MM.1S (cell line): ENCODE measurements around the gene CIPC.

Source experiments
- DNase-seq: peaks from one replicate; pipeline ENCODE4 v3.0.0-alpha.2; 2015
- H2AFZ ChIP-seq: fragments of 300-600 bp; sonication (generic); 2 replicates; pipeline ENCODE4 v1.6.0; 2016; ENCODE audit warnings: antibody characterized with exemption, low read length
- H3F3A ChIP-seq: fragments of 300-600 bp; sonication (generic); 2 replicates; pipeline ENCODE4 v1.6.1; 2016; ENCODE audit warnings: mild to moderate bottlenecking, antibody characterized with exemption, low read length, moderate library complexity, mixed read lengths; ENCODE audit not compliant: insufficient read depth
- H3K27ac ChIP-seq: fragments of 300-600 bp; sonication (generic); 2 replicates; pipeline ENCODE4 v1.5.1; 2016; ENCODE audit warnings: mild to moderate bottlenecking, low read length
- H3K27me3 ChIP-seq: fragments of 300-600 bp; sonication (generic); replicated peaks from 2 replicates; pipeline ENCODE4 v1.6.0; 2016; ENCODE audit warnings: low read length; ENCODE audit not compliant: insufficient read depth
- H3K36me3 ChIP-seq: fragments of 300-600 bp; sonication (generic); replicated peaks from 2 replicates; pipeline ENCODE4 v1.6.1; 2016; ENCODE audit warnings: mild to moderate bottlenecking, low read length, mixed read lengths; ENCODE audit not compliant: insufficient read depth
- H3K4me1 ChIP-seq: fragments of 300-600 bp; sonication (generic); 2 replicates; pipeline ENCODE4 v1.6.1; 2016; ENCODE audit warnings: low read length, mixed read lengths
- H3K4me2 ChIP-seq: fragments of 300-600 bp; sonication (generic); 2 replicates; pipeline ENCODE4 v1.6.0; 2016; ENCODE audit warnings: low read depth, low read length
- H3K4me3 ChIP-seq: fragments of 300-600 bp; sonication (generic); 2 replicates; pipeline ENCODE4 v1.5.1; 2016; ENCODE audit warnings: low read length, mixed read lengths
- H3K79me2 ChIP-seq: fragments of 300-600 bp; sonication (generic); 2 replicates; pipeline ENCODE4 v1.6.1; 2016; ENCODE audit warnings: mixed run types, low read length, mixed read lengths
- H3K9ac ChIP-seq: fragments of 300-600 bp; sonication (generic); 2 replicates; pipeline ENCODE4 v1.6.1; 2016; ENCODE audit warnings: low read length, mixed read lengths
- H3K9me2 ChIP-seq: fragments of 300-600 bp; sonication (generic); replicated peaks from 2 replicates; pipeline ENCODE4 v1.6.1; 2016; ENCODE audit warnings: mild to moderate bottlenecking, low read length, mixed read lengths; ENCODE audit not compliant: insufficient read depth
- H3K9me3 ChIP-seq: fragments of 300-600 bp; sonication (generic); replicated peaks from 2 replicates; pipeline ENCODE4 v1.6.1; 2016; ENCODE audit warnings: mild to moderate bottlenecking, low read length, mixed read lengths; ENCODE audit not compliant: insufficient read depth
- H4K20me1 ChIP-seq: fragments of 300-600 bp; sonication (generic); 2 replicates; pipeline ENCODE4 v1.6.1; 2016; ENCODE audit warnings: mild to moderate bottlenecking, low read length, moderate library complexity, mixed read lengths; ENCODE audit not compliant: insufficient read depth
- CTCF ChIP-seq: fragments of 300-600 bp; sonication (generic); IDR thresholded peaks from 2 replicates; pipeline ENCODE4 v1.5.1; 2016; ENCODE audit warnings: antibody characterized with exemption, low read length, mixed read lengths
- EZH2 ChIP-seq: fragments of 300-600 bp; sonication (generic); optimal IDR thresholded peaks from 2 replicates; pipeline ENCODE3; 2017; ENCODE audit warnings: low read depth, mild to moderate bottlenecking, antibody characterized with exemption, low read length, mixed read lengths
- EZH2phosphoT487 ChIP-seq: fragments of 300-600 bp; sonication (generic); IDR thresholded peaks from 2 replicates; pipeline ENCODE4 v1.6.1; 2018; ENCODE audit warnings: antibody characterized with exemption, low read length

CIPC gene

DNA sequence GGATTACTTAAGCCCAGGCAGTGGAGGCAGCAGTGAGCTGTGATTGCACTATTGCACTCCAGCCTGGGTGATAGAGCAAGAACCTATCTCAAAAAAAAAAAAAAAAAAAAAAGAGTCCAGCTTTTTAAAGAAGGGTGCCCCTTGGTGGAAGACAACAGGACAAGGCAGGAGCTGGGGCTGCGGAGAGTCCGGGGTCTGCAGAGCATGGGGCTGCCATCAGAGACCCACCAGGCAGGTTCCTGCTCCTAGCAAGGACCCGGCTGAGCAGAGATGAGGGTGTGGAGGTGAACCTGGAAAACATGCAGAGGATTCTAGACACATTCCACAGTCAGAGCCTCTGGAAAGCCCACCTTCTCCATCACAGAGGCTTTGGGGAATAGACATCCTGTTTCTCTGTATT lies 21.0 kb upstream of the CIPC start:
- DNase-seq = no peak
- H3K27me3 ChIP-seq = no peaks in the 10 kb centered on the region
- peaks cover 3% of the 10 kb centered on the region; the same call in 1 of the 2 replicates for H3K4me1 ChIP-seq
- TF ChIP-seq CTCF (no peak), EZH2phosphoT487 (no peak), EZH2 (no peak)
- H4K20me1 ChIP-seq = no peaks in the 10 kb centered on the region
- H3F3A ChIP-seq = 0 out of 2 replicates have a peak, but pooled peaks cover under 1% of the 10 kb centered on the region
- no peak overlapping the region for H3K9ac ChIP-seq
- H3K4me2 ChIP-seq = no peak overlapping the region
- H3K36me3 ChIP-seq = no peaks in the 10 kb centered on the region
- no peaks in the 10 kb centered on the region for H3K9me2 ChIP-seq
- H2AFZ ChIP-seq = no peak overlapping the region
- no peaks in the 10 kb centered on the region for H3K9me3 ChIP-seq
- H3K79me2 ChIP-seq = no peaks in the 10 kb centered on the region
- no peak overlapping the region for H3K4me3 ChIP-seq
- H3K27ac ChIP-seq = no peak overlapping the region

DNA sequence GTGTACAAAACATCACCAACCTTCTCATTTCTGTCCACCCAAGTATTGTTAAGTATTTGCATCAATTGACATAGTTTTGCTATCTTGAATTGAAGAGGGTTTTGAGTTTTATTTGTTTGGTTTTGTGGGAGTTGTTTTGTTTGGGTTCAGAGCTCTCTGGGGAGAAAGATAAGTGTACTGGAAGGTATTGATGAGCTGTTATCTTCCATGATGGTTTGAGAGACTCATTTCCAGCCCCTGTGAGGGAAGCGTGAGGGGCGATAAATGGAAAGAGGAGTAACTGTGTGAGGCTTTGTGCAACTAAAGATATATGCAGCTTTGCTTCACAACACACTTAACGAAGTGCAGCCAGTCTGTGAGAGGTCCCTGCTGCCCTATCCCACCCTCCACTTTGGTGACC lies 15.7 kb upstream of the CIPC start:
- no peaks in the 10 kb centered on the region for H3K9me2 ChIP-seq
- no peak overlapping the region for H2AFZ ChIP-seq
- H3K27ac ChIP-seq = peak overlapping the region; percentile 85; the same call in 1 of the 2 replicates
- H3F3A ChIP-seq = 0 out of 2 replicates have a peak, but pooled peaks cover 12% of the 10 kb centered on the region
- H3K9ac ChIP-seq = no peak overlapping the region
- no peak for TF ChIP-seq CTCF
- no peak for TF ChIP-seq EZH2phosphoT487
- no peak for TF ChIP-seq EZH2
- no peak for DNase-seq
- no peak overlapping the region for H3K4me2 ChIP-seq
- H3K4me3 ChIP-seq = no peak overlapping the region
- no peaks in the 10 kb centered on the region for H3K79me2 ChIP-seq
- H3K27me3 ChIP-seq = no peaks in the 10 kb centered on the region
- H3K9me3 ChIP-seq = no peaks in the 10 kb centered on the region
- H4K20me1 ChIP-seq = no peaks in the 10 kb centered on the region
- no peaks in the 10 kb centered on the region for H3K36me3 ChIP-seq
- peaks cover 20% of the 10 kb centered on the region; the same call in 1 of the 2 replicates for H3K4me1 ChIP-seq

GRCh38 chr14:77083082-77083481 lies 15.0 kb upstream of the CIPC start:
- DNase-seq = no peak
- no peaks in the 10 kb centered on the region for H3K36me3 ChIP-seq
- H2AFZ ChIP-seq = no peak overlapping the region
- 0 out of 2 replicates have a peak, but pooled peaks cover 12% of the 10 kb centered on the region for H3F3A ChIP-seq
- H3K4me2 ChIP-seq = no peak overlapping the region
- H3K27ac ChIP-seq = peak overlapping the region; percentile 13; the same call in 1 of the 2 replicates
- no peak overlapping the region for H3K9ac ChIP-seq
- no peaks in the 10 kb centered on the region for H4K20me1 ChIP-seq
- no peak for TF ChIP-seq EZH2
- no peak for TF ChIP-seq CTCF
- TF ChIP-seq EZH2phosphoT487 = no peak
- no peaks in the 10 kb centered on the region for H3K27me3 ChIP-seq
- H3K4me1 ChIP-seq = peaks cover 20% of the 10 kb centered on the region; the same call in 1 of the 2 replicates
- no peaks in the 10 kb centered on the region for H3K79me2 ChIP-seq
- H3K9me3 ChIP-seq = no peaks in the 10 kb centered on the region
- no peaks in the 10 kb centered on the region for H3K9me2 ChIP-seq
- H3K4me3 ChIP-seq = no peak overlapping the region
